GM18517 (cell line): ENCODE measurements around the gene ZG16B.

Experiments used
- ATAC-seq: cut with Tn5 transposase; IDR thresholded peaks from one replicate; pipeline ENCODE4 v1.9.1; 2021; ENCODE audit warnings: mild to moderate bottlenecking, moderate library complexity; ENCODE audit not compliant: unreplicated experiment

ZG16B gene

DNA sequence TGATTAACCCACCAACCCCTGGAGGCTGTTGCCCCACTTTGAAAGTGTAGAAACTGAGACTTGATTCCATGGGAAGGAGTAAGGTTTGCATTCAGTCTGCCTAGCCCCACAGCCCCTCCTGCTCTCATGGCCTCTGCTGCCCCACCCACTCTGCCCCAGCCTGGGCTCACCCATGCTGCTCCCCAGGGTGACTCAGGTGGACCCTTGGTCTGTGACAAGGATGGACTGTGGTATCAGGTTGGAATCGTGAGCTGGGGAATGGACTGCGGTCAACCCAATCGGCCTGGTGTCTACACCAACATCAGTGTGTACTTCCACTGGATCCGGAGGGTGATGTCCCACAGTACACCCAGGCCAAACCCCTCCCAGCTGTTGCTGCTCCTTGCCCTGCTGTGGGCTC lies 25.4 kb upstream of the ZG16B start:
- no peak for ATAC-seq

DNA sequence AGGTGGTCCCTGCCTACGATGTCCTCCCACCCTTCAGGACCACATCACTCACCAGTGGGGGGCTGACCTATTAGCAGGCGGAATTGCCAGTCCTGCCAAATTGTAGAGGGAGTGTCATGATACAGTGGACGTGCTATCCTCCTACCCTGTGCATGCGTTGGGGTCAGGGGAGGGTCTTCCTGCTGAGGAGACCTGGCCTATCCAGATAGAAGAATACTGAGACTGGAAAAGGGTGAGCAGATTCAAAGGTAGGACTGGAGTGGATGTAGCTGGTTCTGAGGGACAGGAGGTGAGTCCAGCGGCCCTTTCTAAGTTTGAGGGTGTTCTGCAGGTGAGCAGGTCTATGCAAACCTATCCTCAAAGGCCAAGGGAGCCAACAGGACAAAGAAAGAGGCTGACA lies 23.8 kb upstream of the ZG16B start:
- no peak for ATAC-seq

DNA sequence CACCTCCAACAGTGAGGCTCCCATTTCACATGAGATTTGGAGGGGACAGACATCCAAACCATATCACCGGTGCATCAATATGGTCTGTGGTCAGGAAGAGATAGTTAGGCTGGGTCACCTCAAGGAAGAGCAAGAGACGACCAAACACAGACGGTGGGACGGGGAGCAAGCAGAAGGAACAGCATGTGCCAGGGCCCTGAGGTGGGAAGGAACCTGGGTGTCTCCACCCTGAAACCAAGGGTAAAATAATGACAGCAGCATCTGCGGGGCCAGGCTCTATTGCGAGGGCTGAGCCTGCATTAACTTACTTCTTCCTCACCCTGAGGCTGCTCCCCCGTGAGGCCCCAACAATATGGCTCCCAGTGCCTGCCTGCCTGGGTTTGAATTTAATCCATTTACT lies 21.9 kb upstream of the ZG16B start:
- ATAC-seq = no peak

DNA sequence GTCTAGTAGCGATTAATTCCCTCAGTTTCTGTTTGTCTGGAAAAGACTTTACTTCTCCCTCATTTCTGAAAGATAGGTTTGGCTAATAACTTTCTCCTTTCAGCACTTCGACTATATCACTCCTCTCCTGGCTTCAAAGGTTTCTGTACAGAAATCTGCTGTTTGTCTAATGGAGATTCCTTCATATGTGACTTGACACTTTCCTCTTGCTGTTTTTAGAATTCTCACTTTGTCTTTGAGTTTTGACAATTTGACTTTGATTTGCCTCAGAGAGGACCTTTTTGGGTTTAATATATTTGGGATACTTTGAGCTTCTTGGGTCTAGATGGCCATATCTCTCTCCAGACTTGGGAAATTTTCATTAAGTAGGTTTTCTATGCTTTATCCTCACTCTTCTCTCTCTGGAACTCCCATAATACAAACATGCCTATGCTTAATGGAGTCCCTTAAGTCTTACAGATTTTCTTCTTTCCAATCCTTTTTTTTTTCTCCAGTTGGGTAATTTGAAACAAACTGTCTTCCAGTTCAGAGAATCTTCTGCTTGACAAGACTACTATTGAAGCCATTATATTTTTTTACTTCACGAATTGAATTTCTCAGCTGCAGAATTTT lies 20.8 kb upstream of the ZG16B start:
- ATAC-seq = no peak

DNA sequence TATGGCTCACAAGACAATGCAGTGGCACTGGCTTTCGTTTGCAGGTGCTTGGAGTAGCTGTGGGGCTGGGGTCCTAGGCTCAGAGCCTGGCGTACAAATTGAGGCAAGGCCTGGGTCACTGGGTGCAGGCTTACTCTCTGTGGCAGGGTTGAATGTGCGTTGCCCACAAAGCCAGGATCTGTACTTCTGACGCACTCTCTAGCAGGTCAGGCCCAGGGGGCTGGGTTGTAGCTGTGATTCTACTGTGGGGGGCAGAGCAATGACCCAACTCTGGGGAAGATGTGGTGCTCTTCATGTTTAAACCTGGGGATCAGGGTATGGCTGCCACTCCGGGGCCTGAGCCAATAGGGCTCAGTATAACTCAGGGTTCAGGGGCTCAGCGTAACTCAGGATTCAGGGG lies 19.5 kb upstream of the ZG16B start:
- no peak for ATAC-seq

DNA sequence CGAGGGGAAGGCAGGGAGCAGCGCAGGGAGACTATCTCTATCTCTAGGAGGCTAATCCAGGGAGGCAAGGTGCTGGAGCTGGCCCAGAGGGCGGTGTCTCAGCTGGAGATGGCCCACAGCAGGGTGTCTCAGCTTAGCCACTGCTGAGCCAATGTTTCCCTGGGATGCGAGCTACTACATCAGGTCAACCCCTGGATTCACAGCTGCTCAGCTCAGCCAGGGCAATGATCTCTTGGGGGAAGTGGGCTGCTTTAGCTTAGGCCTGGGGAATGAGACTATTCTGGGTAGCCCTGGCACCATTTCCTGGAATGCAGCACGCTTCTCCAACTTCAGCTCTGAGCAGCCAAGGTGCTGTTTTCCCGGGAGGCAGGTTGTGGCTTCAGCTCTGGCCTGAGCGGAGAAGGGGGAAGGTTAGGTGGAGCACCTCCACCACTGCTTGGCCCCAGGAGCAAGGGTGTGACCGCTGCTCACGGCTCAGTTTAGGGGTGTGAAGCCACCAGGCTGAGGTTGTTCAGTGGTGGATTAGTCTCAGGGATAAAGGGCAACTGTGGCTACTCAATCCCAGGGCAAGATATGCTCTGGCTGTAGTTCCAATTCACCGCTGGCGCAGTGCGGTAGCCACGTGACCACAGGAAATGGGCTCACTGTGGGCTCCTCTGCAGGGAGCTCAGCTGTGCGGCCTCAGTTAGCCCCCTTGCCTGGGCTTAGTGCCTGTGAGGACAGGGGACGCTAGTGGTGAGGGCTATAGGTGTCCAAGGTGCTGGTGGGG lies 18.2 kb upstream of the ZG16B start:
- no peak for ATAC-seq

DNA sequence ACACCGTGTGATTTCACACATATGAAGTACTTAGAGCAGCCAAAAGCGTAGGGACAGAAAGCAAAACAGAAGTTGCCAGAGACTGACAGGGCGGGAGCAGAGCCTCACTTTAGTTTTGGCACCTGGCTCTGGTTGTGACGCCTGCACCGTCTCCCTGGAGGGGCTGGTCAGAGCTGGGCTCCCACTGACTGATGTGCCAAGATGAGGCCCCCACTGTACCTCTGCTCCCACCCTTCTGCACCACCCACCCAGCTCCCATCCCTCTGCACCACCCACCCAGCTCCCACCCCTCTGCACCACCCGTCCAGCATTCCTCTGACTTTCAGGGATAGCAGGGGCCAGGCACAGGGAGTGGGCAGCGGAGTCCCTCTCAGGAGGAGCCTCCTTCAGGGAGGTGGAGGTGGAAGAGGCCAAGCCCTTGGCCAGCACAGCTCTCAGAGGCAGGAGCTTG lies 16.3 kb upstream of the ZG16B start:
- no peak for ATAC-seq

DNA sequence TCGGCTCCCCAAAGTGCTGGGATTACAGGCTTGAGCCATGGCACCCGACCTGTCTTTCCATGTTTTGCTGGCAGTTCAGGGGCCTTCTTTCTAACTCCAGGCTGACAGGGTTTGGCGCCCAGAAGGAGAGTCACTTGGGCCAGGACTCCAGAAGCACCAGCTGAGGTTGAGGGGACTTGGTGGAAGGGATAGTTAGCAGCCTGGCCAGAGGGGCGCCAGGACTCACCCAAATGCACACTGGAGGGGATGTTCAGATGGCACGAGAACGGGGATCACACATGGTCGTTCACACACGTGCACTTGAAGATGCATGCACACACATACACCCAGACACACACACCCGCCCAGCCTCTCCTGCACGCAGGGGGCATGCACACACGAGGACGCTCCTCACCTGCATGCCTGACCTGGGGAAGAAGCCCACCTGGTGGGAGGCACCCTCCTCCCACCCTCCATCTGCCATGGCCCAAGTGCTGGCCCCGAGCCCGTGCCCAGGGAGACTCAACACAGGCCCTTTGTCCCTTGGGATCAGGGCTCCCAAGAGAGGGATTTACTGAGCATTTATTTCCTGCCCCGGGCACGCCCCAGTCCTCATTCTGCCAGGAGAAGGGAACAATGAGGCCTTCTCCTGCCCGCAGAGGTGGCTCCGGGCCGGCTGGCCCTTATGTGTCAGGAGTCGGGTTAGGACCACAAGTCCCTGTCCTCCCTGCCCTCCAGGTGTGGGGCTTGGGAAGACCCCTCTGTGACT lies 15.4 kb upstream of the ZG16B start:
- no peak for ATAC-seq

DNA sequence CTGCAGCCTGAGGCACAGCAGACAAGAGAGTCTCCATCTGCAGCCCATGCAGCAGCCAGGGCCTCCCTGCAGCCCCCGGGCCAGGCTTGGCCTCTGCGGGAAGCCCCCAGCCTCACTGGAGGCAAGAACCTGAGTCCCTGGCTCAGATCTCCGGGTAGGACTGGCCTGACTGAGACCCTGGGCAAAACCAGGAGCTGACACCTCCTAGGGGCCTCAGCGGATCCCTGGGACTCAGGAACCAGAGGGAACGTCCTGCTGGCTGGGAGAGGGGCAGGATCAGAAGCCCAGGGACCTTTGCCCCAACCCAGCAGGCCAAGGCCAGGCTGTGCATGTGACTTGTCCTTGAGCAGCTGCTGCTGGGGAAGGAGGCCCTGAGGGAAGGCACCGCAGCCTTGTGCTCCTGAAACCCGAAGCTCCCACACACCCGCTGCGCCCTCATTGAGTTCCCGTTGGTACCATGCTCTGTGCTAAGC lies 14.8 kb upstream of the ZG16B start:
- no peak for ATAC-seq

DNA sequence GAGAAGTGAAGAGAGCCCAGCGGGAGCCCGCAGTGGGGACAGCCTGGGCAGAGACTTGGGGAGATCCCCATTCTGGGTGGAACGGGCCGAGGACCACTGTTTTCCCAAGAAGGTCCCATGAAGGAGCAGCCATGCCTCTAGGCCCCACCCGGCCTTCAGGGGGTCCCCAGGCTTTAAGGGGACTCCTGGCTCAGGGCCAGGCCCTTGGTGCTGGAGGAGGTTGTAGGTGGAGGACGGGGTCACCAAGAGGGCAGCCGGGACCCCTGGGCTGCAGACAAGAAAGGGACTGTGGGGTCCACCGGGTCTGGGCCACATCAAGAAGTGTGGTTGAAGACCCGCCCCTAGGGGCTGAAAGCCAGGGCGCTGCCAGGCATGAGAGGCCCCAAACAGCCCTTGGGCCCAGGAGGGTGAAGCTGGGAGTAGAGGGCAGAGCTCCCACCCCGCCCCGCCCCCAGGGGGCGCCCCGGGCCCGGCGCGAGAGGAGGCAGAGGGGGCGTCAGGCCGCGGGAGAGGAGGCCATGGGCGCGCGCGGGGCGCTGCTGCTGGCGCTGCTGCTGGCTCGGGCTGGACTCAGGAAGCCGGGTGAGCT lies 13.3 kb upstream of the ZG16B start, which contains the start of gene PRSS21:
Gene PRSS21 (plus strand): TSS at position 487 of the 589 bp plus-strand sequence. CDS start 32 bp downstream, at position 519.
- no peak for ATAC-seq

DNA sequence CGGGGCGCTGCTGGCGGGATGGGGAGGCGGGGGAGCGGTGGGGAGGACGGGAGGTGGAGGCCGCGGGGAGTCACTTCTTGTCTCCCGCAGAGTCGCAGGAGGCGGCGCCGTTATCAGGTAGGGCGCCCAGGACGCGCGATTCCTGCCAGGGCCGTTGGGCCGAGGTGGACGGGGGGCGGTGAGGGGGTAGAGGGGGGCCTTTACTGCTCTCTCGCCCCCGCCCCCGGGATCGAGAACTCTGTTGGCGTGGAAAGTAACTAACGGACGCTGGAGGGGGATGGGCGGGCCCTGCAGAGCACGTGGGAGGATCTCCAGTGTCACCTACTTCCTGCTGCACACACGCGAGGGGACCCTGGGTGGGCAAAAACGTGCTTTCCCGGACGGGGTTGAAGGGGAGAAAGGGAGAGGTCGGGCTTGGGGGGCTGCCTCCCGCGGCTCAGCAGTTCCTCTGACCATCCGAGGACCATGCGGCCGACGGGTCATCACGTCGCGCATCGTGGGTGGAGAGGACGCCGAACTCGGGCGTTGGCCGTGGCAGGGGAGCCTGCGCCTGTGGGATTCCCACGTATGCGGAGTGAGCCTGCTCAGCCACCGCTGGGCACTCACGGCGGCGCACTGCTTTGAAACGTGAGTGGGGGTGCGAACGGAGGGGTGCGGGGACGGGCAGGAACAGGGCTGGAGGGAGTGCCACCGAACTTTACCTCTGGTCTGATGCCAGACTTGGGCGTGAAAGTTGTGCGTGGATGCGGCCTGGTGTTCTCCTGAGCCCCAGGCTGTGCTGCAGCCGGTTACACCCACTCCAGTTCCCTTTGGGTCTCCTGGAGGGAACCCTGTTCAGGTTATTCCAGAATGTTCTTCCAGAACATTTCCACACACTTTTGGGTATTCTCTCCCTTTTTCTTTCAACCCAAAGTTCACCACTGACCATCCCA lies 12.5 kb upstream of the ZG16B start:
- ATAC-seq = no peak

DNA sequence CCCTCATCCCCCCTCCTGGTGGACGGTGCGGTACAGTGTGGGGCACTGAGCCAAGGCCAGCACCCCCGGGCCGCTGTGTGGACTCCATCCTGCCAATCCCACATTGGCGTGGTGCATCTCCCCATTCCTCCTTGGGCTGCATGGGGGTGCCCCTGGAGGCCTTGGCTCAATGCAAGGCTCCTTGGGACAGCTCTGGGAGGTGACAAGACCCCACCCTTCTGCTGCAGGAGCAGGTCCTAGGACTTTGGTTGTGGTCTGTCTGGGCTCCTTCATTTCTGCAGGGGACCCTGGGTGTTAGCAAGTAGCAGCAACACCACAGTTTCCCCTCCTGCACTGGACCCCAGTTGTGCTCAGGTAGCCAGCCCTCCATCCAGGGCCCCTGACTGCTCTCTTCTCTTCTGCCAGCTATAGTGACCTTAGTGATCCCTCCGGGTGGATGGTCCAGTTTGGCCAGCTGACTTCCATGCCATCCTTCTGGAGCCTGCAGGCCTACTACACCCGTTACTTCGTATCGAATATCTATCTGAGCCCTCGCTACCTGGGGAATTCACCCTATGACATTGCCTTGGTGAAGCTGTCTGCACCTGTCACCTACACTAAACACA lies 11.7 kb upstream of the ZG16B start:
- ATAC-seq = no peak

DNA sequence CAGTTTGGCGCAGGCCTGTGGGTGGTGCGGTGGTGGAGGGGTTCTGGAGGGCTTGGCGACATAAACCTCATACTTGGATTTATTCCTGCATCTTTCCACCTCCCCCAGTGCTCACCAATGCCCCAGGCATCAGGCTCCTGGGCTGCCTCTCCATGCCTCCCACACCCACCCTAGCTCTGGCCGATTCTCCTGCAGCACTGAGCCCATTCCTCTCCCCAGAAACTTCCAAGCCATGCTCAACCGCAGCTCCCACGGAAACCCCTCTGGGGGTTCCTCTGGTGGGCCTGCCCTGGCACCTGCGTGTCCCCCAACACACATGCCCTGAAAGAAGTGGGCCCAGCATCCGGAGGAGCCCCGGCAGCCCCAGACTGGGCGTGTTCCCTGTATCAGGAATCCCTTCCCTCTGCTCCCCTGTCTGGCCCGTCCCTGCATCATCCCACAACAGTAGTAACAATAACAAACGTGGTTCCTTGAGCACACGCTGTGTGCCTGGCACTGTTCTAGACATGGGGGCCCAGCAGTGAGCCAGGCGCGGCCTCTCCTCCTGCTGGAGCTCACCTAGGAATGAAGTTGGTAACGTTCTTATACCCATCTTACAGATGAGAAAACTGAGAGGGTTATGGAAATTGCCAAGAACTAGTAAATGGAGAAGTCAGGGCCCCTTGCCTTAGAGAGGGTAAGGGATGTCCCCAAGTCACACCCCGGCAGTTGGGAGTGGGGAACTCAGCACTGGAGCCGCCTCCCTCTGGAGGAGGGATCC lies 10.7 kb upstream of the ZG16B start:
- ATAC-seq = no peak

DNA sequence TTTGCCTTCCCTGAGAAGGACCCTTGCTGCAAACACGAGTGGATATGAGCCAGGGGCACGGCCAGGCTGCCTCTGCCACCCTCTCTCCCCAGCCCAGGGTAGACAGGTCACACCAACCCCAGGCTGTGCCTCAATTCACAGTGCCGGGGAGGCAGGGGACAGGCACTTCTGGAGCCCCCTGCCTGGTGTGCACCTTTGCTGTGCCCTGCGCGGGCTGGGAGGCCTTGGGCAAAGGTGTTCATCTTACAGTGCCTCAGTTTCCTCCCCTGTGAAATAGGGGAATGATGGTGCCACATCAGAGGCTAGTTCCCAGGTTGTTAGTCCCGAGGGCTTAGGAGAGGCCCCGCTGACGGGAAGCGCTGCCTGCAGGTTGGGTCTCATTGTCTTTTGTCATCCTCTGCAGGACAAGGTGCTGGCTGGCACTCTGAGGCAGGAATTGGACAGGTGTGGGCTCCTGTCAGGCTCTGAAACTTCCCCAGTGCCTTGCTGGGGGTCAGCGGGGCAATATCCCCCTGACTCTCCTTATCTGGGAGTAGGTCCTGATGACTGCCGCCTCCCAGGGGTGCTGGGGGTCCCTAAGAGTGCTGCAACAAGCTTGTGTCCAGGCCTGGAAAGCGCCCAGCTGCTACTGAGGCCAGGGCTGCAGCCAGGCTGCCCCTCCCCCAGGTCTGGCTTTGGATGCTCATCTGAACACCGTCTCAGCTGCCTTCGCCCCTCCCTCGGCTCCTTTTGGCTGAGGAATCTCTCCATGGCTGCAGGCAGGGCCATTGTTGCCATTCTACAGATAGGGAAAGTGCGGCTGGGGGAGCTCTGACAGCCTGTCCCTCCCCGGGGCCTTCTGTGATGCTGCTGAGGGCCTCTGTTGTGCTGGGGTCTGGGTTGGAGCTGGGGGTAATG lies 9.9 kb upstream of the ZG16B start:
- no peak for ATAC-seq

DNA sequence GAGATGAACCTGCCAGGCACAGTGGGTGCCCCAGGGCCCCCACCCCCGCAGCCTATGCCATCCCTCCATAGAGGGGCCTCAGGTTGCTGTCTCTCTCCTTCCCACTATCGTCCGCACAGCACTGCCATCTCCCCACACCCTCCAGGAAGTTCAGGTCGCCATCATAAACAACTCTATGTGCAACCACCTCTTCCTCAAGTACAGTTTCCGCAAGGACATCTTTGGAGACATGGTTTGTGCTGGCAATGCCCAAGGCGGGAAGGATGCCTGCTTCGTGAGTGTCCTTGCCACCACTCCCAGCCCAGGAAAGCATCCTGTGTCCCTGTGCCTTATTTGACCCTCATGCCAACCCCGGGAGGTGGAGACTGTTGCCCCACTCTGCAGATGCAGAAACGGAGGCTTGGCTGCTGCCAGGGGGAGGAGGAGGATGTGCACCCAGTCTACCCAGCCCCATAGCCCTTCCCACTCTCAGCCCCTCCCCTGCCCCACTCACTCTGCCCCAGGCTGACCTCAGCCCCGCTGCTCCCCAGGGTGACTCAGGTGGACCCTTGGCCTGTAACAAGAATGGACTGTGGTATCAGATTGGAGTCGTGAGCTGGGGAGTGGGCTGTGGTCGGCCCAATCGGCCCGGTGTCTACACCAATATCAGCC lies 9.1 kb upstream of the ZG16B start:
- no peak for ATAC-seq

DNA sequence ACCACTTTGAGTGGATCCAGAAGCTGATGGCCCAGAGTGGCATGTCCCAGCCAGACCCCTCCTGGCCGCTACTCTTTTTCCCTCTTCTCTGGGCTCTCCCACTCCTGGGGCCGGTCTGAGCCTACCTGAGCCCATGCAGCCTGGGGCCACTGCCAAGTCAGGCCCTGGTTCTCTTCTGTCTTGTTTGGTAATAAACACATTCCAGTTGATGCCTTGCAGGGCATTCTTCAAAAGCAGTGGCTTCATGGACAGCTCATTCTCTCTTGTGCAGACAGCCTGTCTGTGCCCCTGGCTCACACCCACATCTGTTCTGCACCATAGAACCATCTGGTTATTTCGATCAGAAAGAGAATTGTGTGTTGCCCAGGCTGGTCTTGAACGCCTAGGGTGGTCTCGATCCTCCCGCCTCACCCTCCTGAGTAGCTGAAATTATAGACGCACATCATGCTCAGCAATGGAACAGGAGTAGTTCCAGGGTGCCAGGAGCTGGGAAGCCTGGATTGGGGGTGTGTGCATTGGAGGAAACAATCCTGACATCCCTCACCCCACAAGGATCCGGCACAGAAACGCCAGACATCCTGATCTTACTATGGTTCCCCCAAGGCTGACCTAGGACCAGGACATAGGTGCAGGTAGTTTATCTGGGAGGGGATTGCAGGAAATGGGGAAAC lies 8.5 kb upstream of the ZG16B start:
- no peak for ATAC-seq

DNA sequence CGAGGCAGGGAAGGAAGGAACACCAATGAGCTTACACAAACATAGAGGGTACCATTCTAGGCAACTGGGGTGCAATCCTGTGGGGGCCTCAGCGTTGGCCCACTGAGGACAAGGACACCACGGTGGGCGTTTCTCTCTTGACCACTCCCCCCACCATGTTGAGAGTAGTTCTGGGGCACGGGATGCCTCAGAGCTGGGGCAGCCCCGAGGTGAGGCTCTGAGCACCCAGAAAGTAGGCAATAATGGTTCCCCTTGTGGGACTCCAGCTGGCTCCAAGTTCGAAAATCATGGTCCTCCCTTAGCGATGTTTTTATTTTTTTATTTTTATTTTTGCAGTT lies 8.0 kb upstream of the ZG16B start:
- no peak for ATAC-seq
